GM11168 (cell line): ENCODE data around the gene TTYH2.
"Not testable (repeated sequence)": the region's sequence is repeated elsewhere in the genome, so short reads cannot be mapped to it uniquely, and the experiment has no call there.

Experiments used
- in situ Hi-C: fragments of 300-500 bp; cut with MboI; formaldehyde crosslinking; loops from one replicate; pipeline ENCODE4 v1.12.0; 2022; ENCODE audit warnings: low sequenced_read_pairs; ENCODE audit not compliant: unreplicated experiment

The TTYH2 gene, protein sequence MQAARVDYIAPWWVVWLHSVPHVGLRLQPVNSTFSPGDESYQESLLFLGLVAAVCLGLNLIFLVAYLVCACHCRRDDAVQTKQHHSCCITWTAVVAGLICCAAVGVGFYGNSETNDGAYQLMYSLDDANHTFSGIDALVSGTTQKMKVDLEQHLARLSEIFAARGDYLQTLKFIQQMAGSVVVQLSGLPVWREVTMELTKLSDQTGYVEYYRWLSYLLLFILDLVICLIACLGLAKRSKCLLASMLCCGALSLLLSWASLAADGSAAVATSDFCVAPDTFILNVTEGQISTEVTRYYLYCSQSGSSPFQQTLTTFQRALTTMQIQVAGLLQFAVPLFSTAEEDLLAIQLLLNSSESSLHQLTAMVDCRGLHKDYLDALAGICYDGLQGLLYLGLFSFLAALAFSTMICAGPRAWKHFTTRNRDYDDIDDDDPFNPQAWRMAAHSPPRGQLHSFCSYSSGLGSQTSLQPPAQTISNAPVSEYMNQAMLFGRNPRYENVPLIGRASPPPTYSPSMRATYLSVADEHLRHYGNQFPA

DNA sequence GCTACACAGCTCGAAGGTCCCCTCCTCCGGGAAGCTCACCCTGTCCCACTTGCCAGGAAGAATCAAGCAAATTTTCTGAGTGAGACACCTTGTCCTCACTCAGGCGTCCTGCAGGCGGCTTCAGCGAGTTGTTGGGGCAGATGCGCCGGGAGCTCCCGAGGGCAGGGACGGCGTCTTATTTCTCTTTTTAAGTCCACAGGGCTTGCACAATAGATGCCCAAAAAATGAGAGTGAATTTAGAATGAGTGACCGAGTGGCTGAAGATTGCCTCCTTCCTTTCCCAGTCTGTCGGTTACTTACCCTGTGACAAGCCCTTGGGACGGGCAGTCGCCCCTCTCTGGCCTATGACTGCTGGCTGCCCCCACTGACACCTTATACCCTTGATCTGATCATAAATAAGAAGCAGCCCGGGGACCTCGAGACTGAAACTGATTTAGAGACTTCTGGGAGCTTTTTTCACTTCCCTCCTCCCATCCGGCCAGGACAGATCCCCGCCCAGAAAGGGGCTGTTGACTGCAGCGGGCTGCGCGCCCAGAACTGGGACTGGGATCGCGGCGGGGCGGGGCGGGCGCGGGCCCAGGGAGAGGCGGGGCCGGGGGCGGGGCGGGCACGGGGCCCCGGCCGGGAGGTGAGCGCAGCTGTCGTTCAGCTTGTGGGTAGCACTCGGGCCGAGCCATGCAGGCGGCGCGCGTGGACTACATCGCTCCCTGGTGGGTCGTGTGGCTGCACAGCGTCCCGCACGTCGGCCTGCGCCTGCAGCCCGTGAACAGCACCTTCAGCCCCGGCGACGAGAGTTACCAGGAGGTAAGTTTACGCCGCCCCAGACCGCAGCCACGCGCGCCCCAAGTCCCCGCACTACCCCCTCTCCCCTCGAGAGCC, at the start of gene TTYH2:
Gene TTYH2, plus strand, starts transcription at position 659 of the 879 bp plus-strand sequence. Its CDS starts 17 bp downstream, at position 676.
- in situ Hi-C loops: no loop called here

DNA sequence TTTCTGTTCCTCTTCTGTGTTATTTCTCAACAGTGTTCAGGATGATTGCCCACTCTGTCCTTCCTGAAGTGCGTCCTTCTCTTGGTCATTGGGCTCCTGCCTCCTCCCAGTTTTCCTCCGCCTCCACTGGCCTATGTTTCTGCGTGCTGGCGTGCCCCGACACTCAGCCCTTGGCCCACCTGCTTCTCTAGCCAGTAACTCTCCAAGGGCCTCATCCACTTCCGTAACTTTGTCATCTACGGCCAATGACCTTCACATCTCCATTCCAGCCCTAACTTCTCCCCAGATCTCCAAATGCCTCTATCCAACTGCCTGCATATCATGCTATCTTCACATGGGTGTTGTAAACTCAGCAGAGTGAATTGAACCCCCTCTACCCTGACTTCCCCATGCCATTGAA, 49.5 kb upstream of the TTYH2 start:
- in situ Hi-C loops: no loop called here

DNA sequence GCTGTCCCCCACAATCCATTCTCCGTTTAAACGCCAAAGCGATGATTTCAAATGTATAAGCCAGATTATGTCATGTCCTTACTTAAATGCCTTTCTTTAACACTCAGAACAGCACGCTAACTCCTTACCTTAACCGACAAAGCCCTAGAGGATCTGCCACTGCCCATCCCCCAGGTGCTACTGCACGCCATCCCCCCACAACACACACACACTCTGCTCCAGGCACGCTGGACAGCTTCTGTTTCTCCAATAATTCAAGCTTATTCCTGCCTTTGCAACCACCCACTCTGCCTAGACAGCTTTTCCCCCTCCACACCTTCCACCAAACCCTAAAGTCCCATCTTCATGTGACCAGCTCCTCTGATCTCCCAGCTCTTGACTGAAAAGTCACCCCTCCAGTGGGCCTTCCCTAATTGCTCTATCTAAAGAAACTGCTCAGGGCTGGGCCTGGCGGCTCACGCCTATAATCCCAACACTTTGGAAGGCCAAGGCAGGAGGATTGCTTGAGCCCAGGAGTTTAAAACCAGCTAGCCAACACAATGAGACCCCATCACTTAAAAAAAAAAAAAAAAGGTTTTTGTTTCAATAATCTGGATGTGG, 48.8 kb upstream of the TTYH2 start:
- in situ Hi-C loops: no loop called here

DNA sequence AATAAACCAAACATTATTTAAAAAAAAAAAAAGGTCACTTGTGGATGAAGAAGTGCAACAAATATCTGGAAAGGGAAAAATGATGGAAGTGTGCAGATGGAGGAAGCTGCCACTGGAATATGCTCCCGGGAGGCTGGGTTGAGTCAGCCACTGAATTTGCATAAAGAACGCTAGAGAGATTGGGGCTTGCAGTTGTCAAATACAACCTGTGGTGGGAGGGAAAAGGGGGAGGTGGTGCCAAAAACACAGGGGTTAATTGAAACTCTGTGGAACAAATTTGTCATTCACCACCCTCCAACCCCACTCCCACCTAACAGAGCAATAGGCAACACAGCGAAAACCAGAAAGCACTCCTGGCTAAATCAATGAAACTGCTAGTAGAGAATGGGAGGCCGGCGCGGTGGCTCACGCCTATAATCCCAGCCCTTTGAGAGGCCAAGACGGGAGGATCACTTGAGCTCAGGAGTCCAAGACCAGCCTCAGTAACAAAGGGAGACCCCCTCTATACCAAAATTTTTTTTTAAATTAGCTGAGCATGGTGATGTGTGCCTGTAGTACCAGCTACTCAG, 47.5 kb upstream of the TTYH2 start:
- in situ Hi-C loops: no loop called here

DNA sequence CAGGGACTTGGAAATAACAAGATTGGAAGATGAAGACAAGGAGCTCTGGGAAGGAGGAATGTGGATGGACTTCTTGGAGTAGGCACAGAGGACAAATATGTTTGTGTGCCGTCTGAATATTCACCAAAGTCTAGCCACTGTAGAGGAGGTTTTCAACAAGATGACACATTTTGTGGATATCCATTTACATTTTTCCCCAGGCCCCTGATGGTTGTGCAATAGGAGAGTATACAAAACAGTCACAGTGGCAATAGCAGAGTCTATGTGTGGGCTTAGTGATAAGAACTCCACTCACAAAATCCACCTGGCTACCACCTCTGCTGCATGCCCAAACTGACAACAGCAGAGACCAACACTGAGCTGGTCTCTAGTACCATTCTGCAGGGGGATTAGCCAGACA, 42.4 kb upstream of the TTYH2 start:
- in situ Hi-C loops: no loop called here

DNA sequence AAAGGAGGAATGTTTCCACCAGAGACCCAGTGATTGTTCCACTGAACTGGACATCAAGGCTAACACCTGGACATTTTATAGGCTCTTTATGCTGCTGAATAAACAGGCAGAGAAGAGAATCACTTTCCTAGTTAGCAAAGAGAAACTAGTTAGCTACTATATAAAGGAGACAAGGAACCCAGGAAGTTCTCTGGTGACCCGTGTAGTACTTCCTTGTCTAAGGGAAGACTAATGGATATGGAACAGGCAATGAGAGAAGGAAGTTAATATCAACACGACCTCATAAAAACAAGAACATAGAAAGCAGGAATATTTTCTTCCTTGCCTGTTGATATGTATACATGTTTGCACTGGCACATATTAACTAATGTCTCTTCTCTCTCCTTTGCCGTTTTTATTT, 40.7 kb upstream of the TTYH2 start:
- in situ Hi-C loops: no loop called here

DNA sequence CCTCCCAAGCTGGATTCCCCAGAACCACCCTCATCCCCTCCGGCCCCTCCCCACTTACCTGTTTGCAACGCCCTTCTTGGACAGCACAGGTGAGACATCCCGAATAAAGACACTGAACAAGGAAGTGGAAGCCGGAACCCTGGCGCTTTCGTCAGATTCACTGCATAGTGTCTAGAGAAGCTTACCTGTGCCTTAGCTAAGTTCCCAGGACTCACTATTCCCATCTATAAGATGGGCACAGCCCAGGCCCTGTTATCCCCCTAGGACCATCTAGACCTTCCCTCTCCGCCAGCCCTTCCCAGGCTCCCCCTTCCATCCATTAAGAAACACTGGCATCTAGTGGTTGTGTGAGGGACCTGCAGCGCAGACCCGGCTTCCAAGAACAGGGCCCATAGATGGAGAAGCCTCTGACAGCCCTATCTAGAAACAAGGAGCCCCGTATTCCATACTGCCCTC, 36.8 kb upstream of the TTYH2 start:
- in situ Hi-C loops: no loop called here

DNA sequence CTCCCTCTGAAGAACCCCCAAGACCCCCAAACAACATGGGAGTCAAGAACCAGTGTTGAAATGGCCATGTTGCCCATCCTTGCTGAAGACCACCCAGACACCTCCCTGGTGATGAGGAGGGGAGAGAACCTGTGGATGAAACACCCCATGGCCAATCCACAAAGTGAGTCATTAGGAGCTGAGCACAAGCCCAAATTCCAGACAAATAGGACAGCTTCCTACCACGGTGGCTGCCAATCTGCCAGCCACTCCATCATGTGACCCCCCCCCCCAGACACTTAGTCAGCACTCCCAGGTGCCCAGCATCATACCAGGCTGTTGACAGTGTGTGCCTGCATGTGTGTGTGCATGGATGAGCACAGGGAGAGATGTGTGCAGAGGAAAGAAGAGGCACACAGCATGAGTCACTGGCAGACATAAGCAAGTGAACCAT, 36.3 kb upstream of the TTYH2 start:
- in situ Hi-C loops: no loop called here

DNA sequence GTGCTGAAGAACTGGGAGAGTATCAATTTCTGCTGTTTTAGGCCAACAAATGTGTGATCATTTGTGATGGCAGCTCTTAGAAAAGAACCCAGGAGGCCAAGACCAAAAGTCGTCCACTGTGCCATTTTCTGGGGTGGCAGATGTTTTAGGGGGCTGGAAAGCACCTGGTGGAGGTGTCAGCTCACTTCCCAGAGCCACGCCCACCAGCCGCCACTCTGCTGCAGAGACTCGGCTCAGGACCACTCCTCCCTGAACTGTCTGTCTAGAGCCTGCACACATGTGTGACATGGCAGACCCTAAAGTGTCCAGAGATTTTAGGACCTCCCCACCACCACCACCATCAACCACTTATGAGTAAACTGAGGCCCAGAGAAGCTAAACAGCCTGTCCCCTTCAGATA, 33.8 kb upstream of the TTYH2 start:
- in situ Hi-C loops: no loop called here

DNA sequence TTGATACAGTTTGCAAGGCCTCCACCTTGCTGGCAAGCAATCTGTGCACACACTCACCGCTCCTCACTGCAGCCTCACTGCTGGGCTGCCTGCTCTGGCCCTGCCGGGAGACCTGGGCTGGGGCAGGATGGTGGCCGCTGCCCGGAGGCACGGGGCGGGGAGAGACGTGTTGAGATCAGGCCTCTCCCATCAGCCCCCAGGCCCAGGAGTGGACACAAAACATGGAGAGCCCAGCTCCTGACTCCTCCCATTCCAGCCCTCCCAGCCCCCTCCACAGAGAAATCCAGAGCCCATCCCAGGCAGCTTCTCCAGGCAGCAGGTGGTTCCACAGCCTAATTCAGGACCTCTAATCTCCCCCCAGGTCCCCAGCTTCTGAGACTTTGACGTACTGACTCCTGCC, 33.0 kb upstream of the TTYH2 start:
- in situ Hi-C loops: no loop called here

DNA sequence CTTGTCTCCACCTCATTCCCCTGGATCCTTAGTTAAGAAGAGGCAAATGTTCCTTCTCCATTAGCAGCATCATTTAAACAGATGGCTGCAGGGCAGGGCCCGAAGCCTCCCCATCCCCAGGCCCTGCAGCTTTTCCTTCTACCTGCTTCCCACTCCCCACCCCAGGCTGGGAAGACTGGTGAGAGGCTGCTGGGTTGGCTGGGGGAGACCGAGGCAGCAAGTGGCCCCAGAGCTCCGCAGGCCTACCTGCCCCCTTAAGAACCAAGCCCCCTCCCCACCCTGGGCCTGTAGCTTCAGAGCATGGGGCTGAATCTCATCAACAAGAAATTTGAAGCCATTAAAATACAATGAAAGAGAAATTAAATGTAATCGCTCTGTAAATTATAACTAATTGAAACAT, 32.0 kb upstream of the TTYH2 start:
- in situ Hi-C loops: no loop called here

DNA sequence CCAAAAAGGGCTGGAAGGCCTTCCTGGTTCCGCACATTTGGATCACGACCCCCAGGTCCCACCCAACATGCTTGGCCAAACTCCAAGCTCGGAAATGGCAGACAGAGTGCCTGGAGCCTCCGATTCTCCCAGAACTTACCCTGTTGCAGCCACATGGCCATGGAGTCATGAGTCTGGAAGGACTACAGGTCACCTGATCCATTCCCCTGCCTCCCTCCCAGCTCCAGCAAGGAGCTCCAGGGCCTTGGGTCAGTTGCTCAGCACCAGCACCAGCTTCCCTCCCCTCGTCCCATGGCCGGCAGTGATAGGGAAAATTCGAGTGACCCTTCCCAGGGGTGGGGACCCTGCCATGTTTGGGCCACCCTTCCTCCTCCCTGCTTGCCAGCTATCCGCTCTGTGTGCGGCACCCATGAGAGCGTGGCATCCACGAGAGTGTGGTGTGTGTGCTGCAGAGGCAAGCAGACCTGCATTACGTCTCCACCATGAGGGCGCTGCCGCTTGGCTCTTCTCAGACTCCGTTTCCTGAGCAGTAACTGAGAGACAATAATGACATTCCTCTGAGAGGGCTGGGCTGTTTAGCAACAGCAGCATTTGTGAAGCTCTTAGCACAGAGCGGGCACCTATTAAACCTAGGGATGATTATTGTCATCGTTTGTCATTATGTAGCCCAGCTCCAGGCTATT, 31.2 kb upstream of the TTYH2 start:
- in situ Hi-C loops: no loop called here

DNA sequence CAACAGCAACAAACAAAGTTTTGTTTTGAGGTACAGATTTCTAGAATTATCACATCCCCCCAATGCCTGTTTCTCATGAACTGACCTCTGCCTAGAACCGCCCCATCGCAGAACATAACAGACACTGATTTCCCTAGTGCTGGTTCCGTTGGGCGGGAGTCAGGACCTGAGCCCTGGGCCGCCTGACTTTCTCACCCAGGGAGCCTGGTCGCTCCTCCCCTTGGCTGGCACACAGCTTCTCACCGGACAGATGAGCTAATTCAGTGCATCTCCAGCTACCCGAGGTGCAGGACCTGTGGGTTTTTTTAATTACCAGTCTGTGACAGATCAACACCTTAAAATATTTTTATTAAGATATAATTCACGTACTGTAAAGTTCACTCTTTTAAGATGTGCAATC, 30.0 kb upstream of the TTYH2 start:
- in situ Hi-C loops: no loop called here

DNA sequence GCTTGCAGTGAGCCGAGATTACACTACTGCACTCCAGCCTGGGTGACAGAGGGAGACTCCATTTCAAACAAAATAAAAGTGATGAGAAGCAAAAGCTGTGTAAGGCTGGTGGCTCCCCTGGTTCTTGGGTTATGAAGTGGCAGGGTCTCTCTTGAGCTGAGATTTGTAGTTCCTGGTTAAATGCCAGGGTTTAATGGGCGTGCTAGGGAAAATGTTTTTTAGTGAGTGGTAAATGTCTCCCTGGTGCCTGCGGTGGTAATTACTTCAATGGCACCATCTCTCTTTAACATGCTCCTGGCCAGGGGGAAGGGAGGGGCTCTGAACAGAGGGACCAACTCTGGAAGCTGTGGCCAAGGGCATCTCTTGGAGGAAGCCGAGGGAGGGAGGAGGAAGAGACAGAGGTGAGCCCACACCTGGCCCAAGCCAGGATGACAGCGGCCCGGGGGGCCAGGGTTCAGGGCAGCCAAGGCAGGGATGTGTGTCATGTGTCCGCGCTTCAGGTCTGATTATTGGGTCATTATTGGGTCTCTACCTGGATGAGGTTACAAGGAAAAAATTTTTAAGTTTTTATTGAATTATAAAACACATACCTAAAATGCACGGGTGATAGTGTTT, 27.7 kb upstream of the TTYH2 start:
- in situ Hi-C loops: no loop called here

DNA sequence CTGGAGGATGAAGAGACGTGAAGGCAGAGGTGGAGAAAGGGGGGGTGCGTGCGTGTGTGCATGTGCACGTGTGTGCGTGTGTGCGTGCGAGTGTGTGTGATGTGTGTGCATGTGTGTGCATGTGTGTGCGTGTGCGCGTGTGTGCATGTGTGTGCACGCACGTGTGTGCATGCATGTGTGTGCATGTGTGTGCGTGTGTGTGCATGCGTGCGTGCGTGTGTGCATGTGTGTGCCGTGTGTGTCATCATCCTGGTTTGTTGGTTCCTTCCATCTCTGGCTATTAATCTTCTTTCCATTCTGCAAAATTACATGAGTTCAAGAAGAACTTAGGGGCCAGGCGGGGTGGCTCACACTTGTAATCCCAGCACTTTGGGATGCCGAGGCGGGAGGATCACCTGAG, 26.9 kb upstream of the TTYH2 start:
- in situ Hi-C loops: no loop called here

DNA sequence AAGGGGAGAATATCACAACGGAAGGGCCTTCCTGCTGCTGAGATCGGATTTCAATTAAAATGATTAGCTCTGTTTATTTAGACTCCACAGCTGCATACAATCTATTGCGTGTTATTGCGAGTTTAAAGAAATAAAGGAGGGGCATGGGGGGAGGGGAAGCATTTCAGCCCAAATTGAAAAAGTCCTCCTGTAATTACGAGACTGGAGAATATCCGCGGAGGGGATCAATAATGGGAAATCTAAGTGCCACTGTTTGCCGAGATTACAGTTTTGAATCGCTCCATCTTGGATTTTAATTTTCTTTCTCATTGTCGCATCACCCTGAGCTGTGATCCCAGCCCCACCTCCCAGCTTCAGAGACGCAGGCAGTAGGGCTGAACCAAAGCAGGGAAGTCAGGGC, 25.6 kb upstream of the TTYH2 start:
- in situ Hi-C loops: no loop called here

DNA sequence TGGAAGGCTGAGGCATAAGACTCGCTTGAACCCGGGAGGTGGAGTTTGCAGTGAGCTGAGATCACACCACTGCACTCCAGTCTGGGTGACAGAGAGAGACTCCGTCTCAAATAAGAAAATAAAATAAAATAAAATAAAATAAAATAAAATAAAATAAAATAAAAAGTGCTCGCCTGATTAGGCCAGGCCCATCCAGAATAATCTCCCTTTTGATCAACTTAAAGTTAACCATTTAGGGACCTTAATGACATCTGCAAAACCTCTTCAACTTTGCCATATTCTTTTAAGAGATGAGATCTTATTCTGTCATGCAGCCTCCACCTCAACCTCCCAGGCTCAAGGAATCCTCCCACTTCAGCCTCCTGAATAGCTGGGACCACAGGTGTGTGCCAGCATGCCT, 24.7 kb upstream of the TTYH2 start:
- in situ Hi-C loops: not testable (repeated sequence)

DNA sequence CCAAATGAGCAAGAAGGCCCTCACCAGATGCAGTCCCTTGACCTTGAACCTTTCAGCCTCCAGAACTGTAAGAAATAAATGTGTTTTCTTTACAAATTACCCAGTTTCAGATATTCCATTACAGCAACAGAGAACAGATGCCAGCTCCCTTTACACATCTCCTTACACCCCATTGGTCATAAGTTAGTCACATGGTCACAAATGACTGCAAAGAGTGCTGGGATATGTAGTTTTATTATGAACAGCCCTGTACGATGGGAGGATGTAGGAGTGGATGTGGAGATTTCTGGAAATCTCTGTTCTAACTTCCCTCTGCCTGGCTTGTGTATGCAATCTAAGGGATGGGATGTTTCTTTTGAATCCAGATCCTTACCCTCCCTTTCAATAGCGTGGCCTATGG, 23.2 kb upstream of the TTYH2 start:
- in situ Hi-C loops: no loop called here

DNA sequence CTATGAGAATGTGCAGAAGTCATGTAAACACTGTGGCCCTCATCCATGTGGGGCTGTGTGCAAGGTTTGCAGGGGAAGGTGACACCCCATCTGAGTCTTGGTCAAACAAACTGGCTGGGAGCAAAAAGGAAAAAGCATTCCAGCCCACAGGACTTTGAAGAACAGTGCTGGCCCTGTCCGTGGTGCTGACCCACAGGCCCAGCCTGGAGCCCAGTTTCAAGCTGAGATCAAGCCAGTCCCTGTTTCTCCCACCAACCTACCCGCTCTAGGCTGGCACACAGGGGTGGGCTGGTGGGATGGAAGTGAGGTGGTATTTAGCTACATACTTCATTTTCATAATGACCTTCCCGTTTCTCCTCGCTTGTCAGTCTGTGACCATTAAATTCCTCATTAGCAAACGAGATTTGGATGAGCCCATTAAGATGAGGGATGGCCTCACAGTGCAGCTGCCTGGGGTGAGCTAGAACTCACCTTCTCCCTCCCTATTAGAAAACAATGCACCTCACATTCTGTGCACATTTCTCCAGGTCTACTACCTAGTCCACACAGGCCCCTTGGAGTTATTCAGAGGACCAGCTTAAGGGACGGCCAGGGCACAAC, 22.5 kb upstream of the TTYH2 start:
- in situ Hi-C loops: no loop called here
